ENCODE data around the gene ACBD4. TPM values are rescaled to one million over a fixed set of nuclear protein-coding genes. Genes with fewer than 3 reads are reported as not detected.

Gene ACBD4, protein sequence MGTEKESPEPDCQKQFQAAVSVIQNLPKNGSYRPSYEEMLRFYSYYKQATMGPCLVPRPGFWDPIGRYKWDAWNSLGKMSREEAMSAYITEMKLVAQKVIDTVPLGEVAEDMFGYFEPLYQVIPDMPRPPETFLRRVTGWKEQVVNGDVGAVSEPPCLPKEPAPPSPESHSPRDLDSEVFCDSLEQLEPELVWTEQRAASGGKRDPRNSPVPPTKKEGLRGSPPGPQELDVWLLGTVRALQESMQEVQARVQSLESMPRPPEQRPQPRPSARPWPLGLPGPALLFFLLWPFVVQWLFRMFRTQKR
- 2.8 and 4.2 TPM in 2 replicates for total RNA-seq

DNA sequence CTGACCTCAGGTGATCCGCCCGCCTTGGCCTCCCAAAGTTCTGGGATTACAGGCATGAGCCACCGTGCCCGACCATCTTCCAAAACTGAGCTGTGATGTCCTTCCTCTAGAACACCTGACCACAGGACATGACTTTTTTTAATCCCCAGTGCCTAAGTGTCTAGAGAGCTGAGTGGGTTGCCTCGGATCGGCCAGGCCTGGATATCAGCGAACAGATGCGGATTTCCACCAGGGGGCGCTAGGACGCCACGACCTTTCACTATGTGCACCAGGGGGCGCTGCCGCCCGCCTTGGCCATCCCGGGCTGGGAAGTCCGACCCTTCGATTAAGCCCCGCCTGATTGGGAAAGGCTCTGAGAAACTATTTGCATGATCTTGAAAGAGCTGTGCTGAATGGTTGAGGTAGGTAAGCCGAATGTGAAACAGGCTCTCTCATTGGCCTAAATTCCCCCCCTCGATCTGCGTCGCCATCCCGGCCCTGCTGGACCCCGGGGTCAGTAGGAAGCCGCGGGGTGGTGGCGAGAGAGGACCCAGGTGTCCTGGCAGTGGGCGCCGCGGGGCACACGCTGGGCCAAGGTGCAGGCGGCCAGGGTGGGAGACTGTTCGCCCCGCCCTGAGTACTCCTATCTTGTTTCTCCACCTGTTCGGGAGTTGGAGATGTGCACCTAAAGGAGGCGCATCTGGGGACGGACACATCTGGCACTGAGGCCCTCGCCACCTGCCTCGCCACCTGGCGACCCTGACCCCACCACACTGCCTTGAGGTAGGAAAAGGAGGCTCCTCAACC is at the start of gene ACBD4:
Gene ACBD4, plus strand, starts transcription at position 496 of the 786 bp plus-strand sequence. CDS start 458 bp downstream, outside the sequence.

DNA sequence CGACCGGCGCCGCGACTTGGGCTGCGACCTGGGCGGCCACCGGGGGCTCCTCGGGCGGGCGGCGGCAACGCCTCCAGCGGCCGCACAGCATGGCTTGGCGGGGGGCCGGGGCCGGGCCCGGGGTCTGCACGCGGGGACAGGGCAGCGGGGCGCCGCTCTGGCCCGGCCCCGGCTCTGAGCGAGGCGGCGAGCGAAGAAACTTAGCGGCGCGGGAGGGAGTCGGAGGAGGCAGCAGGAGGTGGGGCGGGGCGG is 3.2 kb upstream of the ACBD4 start, which contains the start of gene PLCD3:
Gene PLCD3, minus strand, starts transcription at position 196 of the 252 bp plus-strand sequence. Its CDS starts 105 bp downstream, at position 91.

DNA sequence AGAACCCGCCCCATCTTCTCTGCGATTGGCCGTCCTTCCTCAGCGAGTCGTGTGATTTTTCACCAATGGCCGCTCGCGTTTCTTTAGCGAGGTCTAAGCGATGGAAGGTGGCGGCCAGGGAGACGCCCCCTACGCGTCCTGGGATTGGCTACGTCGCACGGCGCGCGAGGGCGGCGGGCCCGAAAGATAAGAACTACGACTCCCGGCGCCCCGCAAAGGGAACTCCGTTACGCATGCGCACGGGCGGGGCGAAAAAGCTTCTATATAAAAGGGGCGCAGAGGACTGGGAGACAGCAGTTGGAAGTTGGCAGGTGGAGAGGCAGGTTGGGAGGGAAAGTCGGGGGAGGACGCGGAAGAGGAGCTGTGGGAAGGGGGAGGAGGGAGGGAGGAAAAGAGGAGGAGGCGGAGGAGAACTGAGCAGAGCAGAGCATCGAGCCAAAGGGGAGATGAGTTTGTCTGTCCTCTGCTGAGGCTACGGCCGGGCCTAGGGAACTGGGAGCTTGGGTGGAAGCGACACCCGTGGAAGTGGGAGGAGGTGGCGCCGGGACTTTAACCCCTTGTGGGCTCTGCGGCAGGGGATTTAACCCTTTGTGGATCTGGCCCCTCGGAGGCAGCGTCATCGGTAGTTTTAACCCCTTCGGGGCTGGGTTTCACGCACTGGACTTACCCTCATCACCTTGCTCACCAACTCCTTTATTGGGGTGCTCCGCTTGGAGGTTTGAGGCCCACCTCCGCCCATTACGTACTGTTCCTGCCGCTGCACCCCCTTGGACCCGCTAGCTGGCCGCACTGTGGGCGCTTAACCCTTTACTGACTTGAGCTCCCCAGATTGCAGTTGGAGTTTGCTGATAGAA is 12.9 kb downstream of the ACBD4 start, which contains the start of gene HEXIM1:
Gene HEXIM1, plus strand, starts transcription at position 293 of the 854 bp plus-strand sequence. CDS start 716 bp downstream, outside the sequence.

DNA sequence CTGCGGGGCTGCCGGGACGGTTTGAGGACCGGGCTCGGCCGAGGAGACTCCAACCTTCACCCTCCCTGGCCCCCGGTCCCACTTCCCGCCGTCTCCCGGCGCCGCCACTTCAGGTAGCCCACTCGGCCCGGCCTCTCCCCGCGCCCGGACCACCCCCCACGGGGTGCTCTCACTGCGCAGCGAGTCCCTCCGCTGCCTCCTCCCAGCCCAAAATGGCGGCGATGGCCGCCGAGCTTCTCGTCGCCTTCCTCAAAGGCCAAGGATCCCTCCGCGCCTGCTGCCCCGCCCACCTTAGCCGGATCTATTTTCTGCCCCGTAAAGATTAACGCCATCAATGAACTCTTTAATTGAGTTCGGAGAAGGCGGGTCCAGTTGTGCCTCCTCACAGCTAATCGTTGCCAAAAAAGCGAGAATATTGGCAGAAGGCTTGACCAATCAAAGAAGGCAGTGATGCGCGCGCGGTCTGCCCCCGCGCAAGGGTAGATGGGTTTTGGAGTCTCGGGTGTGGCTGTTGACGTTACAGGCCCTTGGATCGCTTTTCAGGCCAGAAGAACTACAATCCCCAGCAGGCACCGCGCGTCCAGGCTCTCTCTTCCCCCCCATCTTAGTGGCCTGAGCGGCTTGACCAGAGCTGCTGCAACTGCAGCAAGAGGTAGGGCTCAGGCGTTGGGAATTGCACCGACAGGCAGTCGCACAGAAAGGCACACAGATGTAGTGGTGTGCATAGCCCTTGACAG is 26.0 kb downstream of the ACBD4 start, which contains the start of gene HEXIM2:
Gene HEXIM2, plus strand, starts transcription at position 588 of the 737 bp plus-strand sequence. CDS start 919 bp downstream, outside the sequence.

Other genes starting within 250 kb of the ACBD4 start
- gene EFTUD2, start 236.2 kb upstream of the ACBD4 start, total RNA-seq, result 112 and 155 TPM in 2 replicates
- not detected in 2 replicates for gene GFAP, start 220.2 kb upstream of the ACBD4 start, total RNA-seq
- 0.33 and 0.34 TPM in 2 replicates for gene KIF18B, start 187.9 kb upstream of the ACBD4 start, total RNA-seq
- not detected in 2 replicates for gene C1QL1, start 167.4 kb upstream of the ACBD4 start, total RNA-seq
- 18.6 and 26.2 TPM in 2 replicates for gene DCAKD, start 84.1 kb upstream of the ACBD4 start, total RNA-seq
- gene NMT1, start 74.4 kb upstream of the ACBD4 start, total RNA-seq, result 43.7 and 60.3 TPM in 2 replicates
- gene PLCD3, start 3.2 kb upstream of the ACBD4 start, total RNA-seq, result 5.5 and 9.0 TPM in 2 replicates
- gene HEXIM1, start 12.8 kb downstream of the ACBD4 start, total RNA-seq, result 5.2 and 5.8 TPM in 2 replicates
- gene HEXIM2, start 26.2 kb downstream of the ACBD4 start, total RNA-seq, result 3.3 and 3.9 TPM in 2 replicates
- 0.98 and 2.1 TPM in 2 replicates for gene FMNL1, start 86.2 kb downstream of the ACBD4 start, total RNA-seq
- gene SPATA32, start 126.4 kb downstream of the ACBD4 start, total RNA-seq, result under 0.01 TPM in 1 of 2 replicates, not detected in the other
- 1.6 and 1.7 TPM in 2 replicates for gene MAP3K14, start 181.3 kb downstream of the ACBD4 start, total RNA-seq

All from dermis lymphatic vessel endothelial cell (primary cell).